Mammary epithelial cell (primary cell): ENCODE measurements around the gene TRRAP.

Experiments used
- EZH2 ChIP-seq: IDR thresholded peaks from 2 replicates; pipeline ENCODE4 v1.6.1; 2012; ENCODE audit warnings: low read length, inconsistent platforms, borderline replicate concordance
- TF ChIP-seq, protein P1 (sequence below), 2 donors: IDR thresholded peaks in 1 of 2; conservative IDR thresholded peaks in 1 of 2; 2 replicates each; pipeline ENCODE4 v1.5.1; 2011 to 2012; ENCODE audit warnings: inconsistent platforms in 2 of 2, low read length in 2 of 2, mild to moderate bottlenecking in 2 of 2, control low read depth in 1 of 2, low read depth in 1 of 2; ENCODE audit not compliant: insufficient read depth in 1 of 2; ENCODE audit errors: extremely low read depth in 1 of 2

DNA sequence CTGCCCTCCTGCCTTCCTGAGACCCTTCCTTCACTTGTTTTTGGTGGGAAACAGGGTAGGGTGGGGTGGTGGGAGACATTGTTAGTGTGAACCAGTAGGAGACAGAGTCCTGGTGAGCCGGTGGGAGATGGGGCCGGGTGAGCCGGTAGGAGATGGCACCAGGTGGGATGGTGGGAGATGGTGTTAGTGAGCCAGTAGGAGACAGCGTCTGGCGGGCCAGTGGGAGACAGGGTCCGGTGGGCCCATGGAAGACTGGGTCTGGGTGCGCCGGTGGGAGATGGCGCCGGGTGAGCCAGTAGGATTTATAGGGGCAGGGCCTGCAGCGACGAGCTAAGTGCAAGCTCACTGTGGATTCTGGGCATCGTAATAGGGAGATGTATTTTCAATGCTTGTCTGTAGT, 116.8 kb downstream of the TRRAP start:
- TF ChIP-seq, protein P1, sequence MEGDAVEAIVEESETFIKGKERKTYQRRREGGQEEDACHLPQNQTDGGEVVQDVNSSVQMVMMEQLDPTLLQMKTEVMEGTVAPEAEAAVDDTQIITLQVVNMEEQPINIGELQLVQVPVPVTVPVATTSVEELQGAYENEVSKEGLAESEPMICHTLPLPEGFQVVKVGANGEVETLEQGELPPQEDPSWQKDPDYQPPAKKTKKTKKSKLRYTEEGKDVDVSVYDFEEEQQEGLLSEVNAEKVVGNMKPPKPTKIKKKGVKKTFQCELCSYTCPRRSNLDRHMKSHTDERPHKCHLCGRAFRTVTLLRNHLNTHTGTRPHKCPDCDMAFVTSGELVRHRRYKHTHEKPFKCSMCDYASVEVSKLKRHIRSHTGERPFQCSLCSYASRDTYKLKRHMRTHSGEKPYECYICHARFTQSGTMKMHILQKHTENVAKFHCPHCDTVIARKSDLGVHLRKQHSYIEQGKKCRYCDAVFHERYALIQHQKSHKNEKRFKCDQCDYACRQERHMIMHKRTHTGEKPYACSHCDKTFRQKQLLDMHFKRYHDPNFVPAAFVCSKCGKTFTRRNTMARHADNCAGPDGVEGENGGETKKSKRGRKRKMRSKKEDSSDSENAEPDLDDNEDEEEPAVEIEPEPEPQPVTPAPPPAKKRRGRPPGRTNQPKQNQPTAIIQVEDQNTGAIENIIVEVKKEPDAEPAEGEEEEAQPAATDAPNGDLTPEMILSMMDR (conservative IDR thresholded peaks at IDR 0.05 in 1 of 2, IDR thresholded peaks at IDR 0.05 in 1 of 2; ENCODE audit: extremely low read depth in 1 of 2, insufficient read depth in 1 of 2, low read depth in 1 of 2, low read length in 2 of 2), result no peak
- TF ChIP-seq EZH2, result no peak
